ENCODE measurements around the gene TRAPPC11.

TRAPPC11 gene

DNA sequence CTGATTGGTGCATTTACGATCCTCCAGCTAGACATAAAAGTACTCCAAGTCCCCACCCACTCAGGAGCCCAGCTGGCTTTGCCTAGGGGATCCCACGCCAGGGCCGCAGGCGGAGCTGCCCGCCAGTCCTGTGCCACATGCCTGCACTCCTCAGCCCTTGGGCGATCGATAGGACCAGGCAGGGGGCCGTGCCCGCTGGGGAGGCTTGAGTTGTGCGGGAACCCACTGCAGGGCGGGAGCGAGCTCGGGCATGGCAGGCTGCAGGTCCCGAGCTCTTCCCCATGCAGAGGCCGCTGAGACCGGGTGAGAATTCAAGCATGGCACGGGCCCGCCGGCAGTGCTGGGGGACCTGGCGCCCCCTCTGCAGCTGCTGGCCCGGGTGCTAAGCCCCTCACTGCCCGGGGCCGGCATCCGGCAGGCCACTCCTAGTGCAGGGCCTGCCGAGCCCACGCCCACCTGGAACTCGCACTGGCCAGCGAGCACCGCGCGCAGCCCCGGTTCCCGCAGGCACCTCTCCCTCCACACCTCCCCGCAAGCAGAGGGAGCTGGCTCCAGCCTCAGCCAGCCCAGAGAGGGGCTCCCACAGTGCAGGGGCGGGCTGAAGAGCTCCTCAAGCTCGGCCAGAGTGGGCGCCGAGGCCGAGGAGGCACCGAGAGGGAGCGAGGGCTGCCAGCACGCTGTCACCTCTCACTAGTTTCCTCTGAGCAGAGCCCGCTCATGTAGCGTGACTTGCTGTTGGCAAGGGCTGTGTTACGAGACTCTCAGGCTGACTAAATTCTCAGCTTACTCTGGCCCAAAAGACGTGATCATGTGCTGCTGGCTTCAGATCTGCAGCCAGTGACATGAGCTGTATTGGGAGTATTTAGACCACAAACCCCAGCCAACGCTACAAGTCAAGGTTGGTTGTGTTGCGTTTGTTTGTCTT is 87.5 kb downstream of the TRAPPC11 start:
- no peak for TF ChIP-seq EGR1 (IDR thresholded peaks at IDR 0.05)
- TF ChIP-seq EP300 (IDR thresholded peaks at IDR 0.05; ENCODE audit: borderline replicate concordance), result peak; percentile 63; the same call in 1 of the 2 replicates
- TF ChIP-seq, protein P1, sequence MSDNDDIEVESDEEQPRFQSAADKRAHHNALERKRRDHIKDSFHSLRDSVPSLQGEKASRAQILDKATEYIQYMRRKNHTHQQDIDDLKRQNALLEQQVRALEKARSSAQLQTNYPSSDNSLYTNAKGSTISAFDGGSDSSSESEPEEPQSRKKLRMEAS (IDR thresholded peaks at IDR 0.05), result peak; percentile 90
- peak; percentile 53; the same call in 1 of the 2 replicates for TF ChIP-seq TCF12 (IDR thresholded peaks at IDR 0.05; ENCODE audit: low read depth)
- peak; percentile 71 for TF ChIP-seq USF1 (IDR thresholded peaks at IDR 0.05)
- TF ChIP-seq TEAD4 (IDR thresholded peaks at IDR 0.05), result peak; percentile 34; the same call in 1 of the 2 replicates
- TF ChIP-seq FOXM1 (IDR thresholded peaks at IDR 0.05; ENCODE audit: borderline replicate concordance, low read depth), result no peak
- TF ChIP-seq NFIC (IDR thresholded peaks at IDR 0.05), result peak; percentile 53

- TF ChIP-seq RAD21 (IDR thresholded peaks at IDR 0.05; ENCODE audit: low read depth) (no peak), NFIC (IDR thresholded peaks at IDR 0.05) (no peak), EGR1 (IDR thresholded peaks at IDR 0.05) (no peak), TEAD4 (IDR thresholded peaks at IDR 0.05) (no peak), ZBTB7A (IDR thresholded peaks at IDR 0.05; ENCODE audit: low read depth) (no peak), USF1 (IDR thresholded peaks at IDR 0.05) (no peak), CREB1 (IDR thresholded peaks at IDR 0.05; ENCODE audit: low read depth) (no peak), CEBPB (IDR thresholded peaks at IDR 0.05) (no peak), TAF1 (IDR thresholded peaks at IDR 0.05; ENCODE audit: low read depth) (no peak), TCF12 (IDR thresholded peaks at IDR 0.05; ENCODE audit: low read depth) (no peak), FOXM1 (IDR thresholded peaks at IDR 0.05; ENCODE audit: borderline replicate concordance, low read depth) (no peak), YY1 (IDR thresholded peaks at IDR 0.05; ENCODE audit: low read depth) (no peak), EP300 (IDR thresholded peaks at IDR 0.05; ENCODE audit: borderline replicate concordance) (no peak)
- TF ChIP-seq, protein P1 (IDR thresholded peaks at IDR 0.05), result no peak
- TF ChIP-seq, protein P2, sequence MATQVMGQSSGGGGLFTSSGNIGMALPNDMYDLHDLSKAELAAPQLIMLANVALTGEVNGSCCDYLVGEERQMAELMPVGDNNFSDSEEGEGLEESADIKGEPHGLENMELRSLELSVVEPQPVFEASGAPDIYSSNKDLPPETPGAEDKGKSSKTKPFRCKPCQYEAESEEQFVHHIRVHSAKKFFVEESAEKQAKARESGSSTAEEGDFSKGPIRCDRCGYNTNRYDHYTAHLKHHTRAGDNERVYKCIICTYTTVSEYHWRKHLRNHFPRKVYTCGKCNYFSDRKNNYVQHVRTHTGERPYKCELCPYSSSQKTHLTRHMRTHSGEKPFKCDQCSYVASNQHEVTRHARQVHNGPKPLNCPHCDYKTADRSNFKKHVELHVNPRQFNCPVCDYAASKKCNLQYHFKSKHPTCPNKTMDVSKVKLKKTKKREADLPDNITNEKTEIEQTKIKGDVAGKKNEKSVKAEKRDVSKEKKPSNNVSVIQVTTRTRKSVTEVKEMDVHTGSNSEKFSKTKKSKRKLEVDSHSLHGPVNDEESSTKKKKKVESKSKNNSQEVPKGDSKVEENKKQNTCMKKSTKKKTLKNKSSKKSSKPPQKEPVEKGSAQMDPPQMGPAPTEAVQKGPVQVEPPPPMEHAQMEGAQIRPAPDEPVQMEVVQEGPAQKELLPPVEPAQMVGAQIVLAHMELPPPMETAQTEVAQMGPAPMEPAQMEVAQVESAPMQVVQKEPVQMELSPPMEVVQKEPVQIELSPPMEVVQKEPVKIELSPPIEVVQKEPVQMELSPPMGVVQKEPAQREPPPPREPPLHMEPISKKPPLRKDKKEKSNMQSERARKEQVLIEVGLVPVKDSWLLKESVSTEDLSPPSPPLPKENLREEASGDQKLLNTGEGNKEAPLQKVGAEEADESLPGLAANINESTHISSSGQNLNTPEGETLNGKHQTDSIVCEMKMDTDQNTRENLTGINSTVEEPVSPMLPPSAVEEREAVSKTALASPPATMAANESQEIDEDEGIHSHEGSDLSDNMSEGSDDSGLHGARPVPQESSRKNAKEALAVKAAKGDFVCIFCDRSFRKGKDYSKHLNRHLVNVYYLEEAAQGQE (IDR thresholded peaks at IDR 0.05; ENCODE audit: low read depth), result no peak
These were observed 88.3 kb downstream of the TRAPPC11 start for GRCh38 chr4:183747380-183747779.

GRCh38 chr4:183747931-183748670 is 89.0 kb downstream of the TRAPPC11 start:
- TF ChIP-seq EP300 (IDR thresholded peaks at IDR 0.05; ENCODE audit: borderline replicate concordance) (peak; percentile 96), NFIC (IDR thresholded peaks at IDR 0.05) (peak; percentile 99), USF1 (IDR thresholded peaks at IDR 0.05) (peak; percentile 35; the same call in 1 of the 2 replicates), CREB1 (IDR thresholded peaks at IDR 0.05; ENCODE audit: low read depth) (0 out of 2 replicates have a peak, but pooled peaks have one; percentile 15), FOXM1 (IDR thresholded peaks at IDR 0.05; ENCODE audit: borderline replicate concordance, low read depth) (peak; percentile 80), TEAD4 (IDR thresholded peaks at IDR 0.05) (peak; percentile 97), TCF12 (IDR thresholded peaks at IDR 0.05; ENCODE audit: low read depth) (peak; percentile 97), ZBTB7A (IDR thresholded peaks at IDR 0.05; ENCODE audit: low read depth) (no peak), CEBPB (IDR thresholded peaks at IDR 0.05) (peak; percentile 40; the same call in 1 of the 2 replicates), TAF1 (IDR thresholded peaks at IDR 0.05; ENCODE audit: low read depth) (no peak), RAD21 (IDR thresholded peaks at IDR 0.05; ENCODE audit: low read depth) (peak; percentile 39), EGR1 (IDR thresholded peaks at IDR 0.05) (no peak), YY1 (IDR thresholded peaks at IDR 0.05; ENCODE audit: low read depth) (0 out of 2 replicates have a peak, but pooled peaks have one; percentile 58)
- TF ChIP-seq, protein P1 (IDR thresholded peaks at IDR 0.05), result peak; percentile 83; the same call in 1 of the 2 replicates
- TF ChIP-seq, protein P2 (IDR thresholded peaks at IDR 0.05; ENCODE audit: low read depth), result no peak

- TF ChIP-seq EGR1 (IDR thresholded peaks at IDR 0.05), result no peak
These were observed 92.0 kb downstream of the TRAPPC11 start for GRCh38 chr4:183751106-183751505.
